ENCODE measurements around the gene SRL.

Gene SRL

DNA sequence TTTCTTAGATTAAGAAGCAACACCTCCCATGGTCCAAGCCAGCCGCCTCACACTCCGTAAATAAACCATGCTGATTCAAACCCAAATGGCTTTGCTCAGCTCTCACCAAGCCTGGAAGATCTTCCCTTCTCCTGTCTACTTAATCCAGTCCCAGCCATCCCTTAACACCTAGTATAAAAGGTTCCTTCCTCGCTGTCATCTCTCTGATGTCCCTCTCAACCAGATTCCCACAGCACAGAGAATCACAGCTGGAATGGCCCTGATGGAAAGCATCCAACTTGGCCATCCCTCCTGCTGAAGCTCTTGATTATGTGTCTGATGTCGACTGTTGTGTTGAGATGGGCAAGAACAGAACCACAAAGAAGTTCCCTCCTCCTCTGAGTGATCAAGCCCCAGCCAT is 75.1 kb downstream of the SRL start:
- no peak overlapping the region for H3K9ac ChIP-seq (ENCODE audit: low read depth, low read length, poor library complexity, severe bottlenecking)
- H4K20me1 ChIP-seq (ENCODE audit: insufficient read depth, low read length, poor library complexity, severe bottlenecking) = no peaks in the 10 kb centered on the region
- no peak overlapping the region for H2AFZ ChIP-seq (ENCODE audit: low read length)
- no peaks in the 10 kb centered on the region for H3K4me1 ChIP-seq (ENCODE audit: insufficient read depth, low read length, poor library complexity, severe bottlenecking)
- H3K9me3 ChIP-seq (ENCODE audit: insufficient read depth, low read depth, low read length) = no peaks in the 10 kb centered on the region
- no peaks in the 10 kb centered on the region for H3K36me3 ChIP-seq (ENCODE audit: insufficient read depth, low read length)
- no peak overlapping the region for H3K4me2 ChIP-seq (ENCODE audit: low read depth, low read length, poor library complexity, severe bottlenecking)
- H3K9me2 ChIP-seq (replicated peaks; ENCODE audit: low read depth, low read length) = no peaks in the 10 kb centered on the region
- H3F3A ChIP-seq (ENCODE audit: low read depth) = no peaks in the 10 kb centered on the region
- H3K4me3 ChIP-seq (ENCODE audit: low read length, poor library complexity, severe bottlenecking) = no peak overlapping the region
- no peaks in the 10 kb centered on the region for H3K79me2 ChIP-seq (ENCODE audit: insufficient read depth, low read length)
- no peaks in the 10 kb centered on the region for H3K27me3 ChIP-seq (ENCODE audit: insufficient read depth, low read length, poor library complexity, severe bottlenecking)
- TF ChIP-seq CTCF (conservative IDR thresholded peaks at IDR 0.05; ENCODE audit: low read length) (no peak), EZH2phosphoT487 (IDR thresholded peaks at IDR 0.05; ENCODE audit: borderline replicate concordance) (no peak)

GRCh38 chr16:4160658-4161430 is 81.0 kb downstream of the SRL start:
- Histone ChIP-seq H3K9ac (ENCODE audit: low read depth, low read length, poor library complexity, severe bottlenecking) (no peak overlapping the region), H2AFZ (ENCODE audit: low read length) (no peak overlapping the region), H3F3A (ENCODE audit: low read depth) (no peaks in the 10 kb centered on the region), H3K4me3 (ENCODE audit: low read length, poor library complexity, severe bottlenecking) (no peak overlapping the region), H3K9me3 (ENCODE audit: insufficient read depth, low read depth, low read length) (no peaks in the 10 kb centered on the region), H3K9me2 (replicated peaks; ENCODE audit: low read depth, low read length) (no peaks in the 10 kb centered on the region), H3K27me3 (ENCODE audit: insufficient read depth, low read length, poor library complexity, severe bottlenecking) (no peaks in the 10 kb centered on the region), H3K79me2 (ENCODE audit: insufficient read depth, low read length) (no peaks in the 10 kb centered on the region), H3K4me1 (ENCODE audit: insufficient read depth, low read length, poor library complexity, severe bottlenecking) (no peaks in the 10 kb centered on the region), H3K36me3 (ENCODE audit: insufficient read depth, low read length) (no peaks in the 10 kb centered on the region), H3K4me2 (ENCODE audit: low read depth, low read length, poor library complexity, severe bottlenecking) (no peak overlapping the region), H4K20me1 (ENCODE audit: insufficient read depth, low read length, poor library complexity, severe bottlenecking) (no peaks in the 10 kb centered on the region)
- TF ChIP-seq CTCF (conservative IDR thresholded peaks at IDR 0.05; ENCODE audit: low read length) (no peak), EZH2phosphoT487 (IDR thresholded peaks at IDR 0.05; ENCODE audit: borderline replicate concordance) (no peak)

GRCh38 chr16:4159726-4160125 is 82.2 kb downstream of the SRL start:
- no peaks in the 10 kb centered on the region for H3K9me3 ChIP-seq (ENCODE audit: insufficient read depth, low read depth, low read length)
- H3K36me3 ChIP-seq (ENCODE audit: insufficient read depth, low read length) = no peaks in the 10 kb centered on the region
- TF ChIP-seq CTCF (conservative IDR thresholded peaks at IDR 0.05; ENCODE audit: low read length) (no peak), EZH2phosphoT487 (IDR thresholded peaks at IDR 0.05; ENCODE audit: borderline replicate concordance) (no peak)
- H3K79me2 ChIP-seq (ENCODE audit: insufficient read depth, low read length) = no peaks in the 10 kb centered on the region
- H3K4me2 ChIP-seq (ENCODE audit: low read depth, low read length, poor library complexity, severe bottlenecking) = no peak overlapping the region
- H4K20me1 ChIP-seq (ENCODE audit: insufficient read depth, low read length, poor library complexity, severe bottlenecking) = no peaks in the 10 kb centered on the region
- H3F3A ChIP-seq (ENCODE audit: low read depth) = no peaks in the 10 kb centered on the region
- H3K9ac ChIP-seq (ENCODE audit: low read depth, low read length, poor library complexity, severe bottlenecking) = no peak overlapping the region
- no peak overlapping the region for H2AFZ ChIP-seq (ENCODE audit: low read length)
- H3K4me3 ChIP-seq (ENCODE audit: low read length, poor library complexity, severe bottlenecking) = no peak overlapping the region
- no peaks in the 10 kb centered on the region for H3K4me1 ChIP-seq (ENCODE audit: insufficient read depth, low read length, poor library complexity, severe bottlenecking)
- no peaks in the 10 kb centered on the region for H3K9me2 ChIP-seq (replicated peaks; ENCODE audit: low read depth, low read length)
- no peaks in the 10 kb centered on the region for H3K27me3 ChIP-seq (ENCODE audit: insufficient read depth, low read length, poor library complexity, severe bottlenecking)
